WERI-Rb-1 (cell line): ENCODE results near the gene EFHC1.

ENCODE experiments used
- DNase-seq: peaks from one replicate; pipeline ENCODE4 v3.0.0-alpha.2; 2020
- H3K27ac ChIP-seq: fragments of 250-450 bp; sonication (Bioruptor Pico); 2 replicates; pipeline ENCODE4 v1.5.1; 2020; ENCODE audit warnings: mild to moderate bottlenecking, moderate library complexity
- H3K27me3 ChIP-seq: fragments of 250-450 bp; sonication (Bioruptor Pico); 2 replicates; pipeline ENCODE4 v1.5.1; 2021; ENCODE audit warnings: mild to moderate bottlenecking, low read depth, moderate library complexity; ENCODE audit not compliant: insufficient read depth, severe bottlenecking
- H3K36me3 ChIP-seq: fragments of 250-450 bp; sonication (Bioruptor Pico); 2 replicates; pipeline ENCODE4 v1.5.1; 2020; ENCODE audit warnings: mild to moderate bottlenecking, moderate library complexity
- H3K4me3 ChIP-seq: 2 replicates; pipeline ENCODE4 v1.5.1; 2011; ENCODE audit warnings: low read depth, mild to moderate bottlenecking, control low read depth, low read length
- H3K9me3 ChIP-seq: fragments of 250-450 bp; sonication (Bioruptor Pico); 2 replicates; pipeline ENCODE4 v1.5.1; 2021; ENCODE audit warnings: mild to moderate bottlenecking, moderate library complexity; ENCODE audit not compliant: severe bottlenecking
- CTCF ChIP-seq: IDR thresholded peaks from 2 replicates; pipeline ENCODE4 v1.5.1; 2011; ENCODE audit warnings: low read depth, mild to moderate bottlenecking, control low read depth, inconsistent platforms, low read length

Gene EFHC1

DNA sequence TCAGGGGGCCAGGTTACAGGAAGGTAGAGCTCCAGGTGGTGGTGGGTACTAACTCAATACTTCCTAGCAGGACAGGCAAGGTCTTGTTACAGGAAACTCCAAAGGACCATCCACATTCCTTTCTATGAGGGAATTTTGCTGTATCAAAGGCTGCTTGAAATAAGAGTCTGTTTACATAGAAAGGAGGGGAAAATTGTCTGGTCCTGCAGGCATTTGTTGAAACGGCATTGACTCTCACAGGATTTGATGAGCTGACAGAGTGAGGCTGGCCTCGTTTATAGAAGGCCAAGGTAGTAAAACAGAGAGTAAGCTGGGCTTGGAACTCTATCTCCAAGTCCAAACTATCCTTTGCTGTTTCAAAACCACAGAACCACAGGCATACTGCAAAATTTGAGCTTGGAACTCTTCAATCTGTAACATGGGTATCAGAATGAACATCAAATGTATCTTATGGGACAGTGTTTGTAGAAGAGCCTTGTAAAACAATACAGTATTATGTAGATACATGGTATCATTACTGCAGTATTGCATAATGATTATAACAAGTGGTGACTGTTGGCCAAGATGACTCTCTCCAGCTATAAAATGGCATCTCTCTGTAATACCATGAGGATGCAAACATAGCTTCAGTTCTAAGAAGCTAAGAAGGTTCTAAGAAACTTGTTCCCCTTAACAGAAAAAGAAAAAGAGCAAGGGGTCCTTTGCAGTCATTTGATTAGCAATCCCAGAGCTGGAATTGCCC, 95.2 kb downstream of the EFHC1 start:
- no peak for DNase-seq
- peaks cover 49% of the 10 kb centered on the region for H3K36me3 ChIP-seq
- TF ChIP-seq CTCF = no peak
- H3K27me3 ChIP-seq = no peaks in the 10 kb centered on the region
- no peaks in the 10 kb centered on the region for H3K9me3 ChIP-seq
- H3K27ac ChIP-seq = no peak overlapping the region
- no peak overlapping the region for H3K4me3 ChIP-seq

DNA sequence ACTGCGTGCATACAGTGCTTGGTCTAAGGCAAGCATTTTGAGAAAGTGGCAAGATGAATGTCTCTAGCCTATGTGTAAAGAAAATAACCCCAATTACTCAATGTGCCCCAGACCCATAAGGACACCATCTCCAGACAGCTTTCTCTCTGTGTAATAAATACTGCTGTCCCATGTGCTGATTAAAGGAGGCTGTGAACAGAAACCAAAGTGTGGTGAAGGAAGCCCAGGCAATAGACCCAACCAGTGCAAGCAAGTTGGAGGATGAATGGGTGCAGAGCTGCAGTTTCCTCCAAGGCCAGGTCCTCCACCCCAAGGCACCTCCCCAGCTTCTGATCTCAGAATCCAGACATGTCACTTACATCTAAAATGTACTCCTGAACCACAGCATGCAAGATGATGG, 96.1 kb downstream of the EFHC1 start:
- Histone ChIP-seq H3K27me3 (no peaks in the 10 kb centered on the region), H3K9me3 (no peaks in the 10 kb centered on the region), H3K27ac (no peak overlapping the region), H3K36me3 (peaks cover 41% of the 10 kb centered on the region), H3K4me3 (no peak overlapping the region)
- no peak for TF ChIP-seq CTCF
- DNase-seq = no peak

DNA sequence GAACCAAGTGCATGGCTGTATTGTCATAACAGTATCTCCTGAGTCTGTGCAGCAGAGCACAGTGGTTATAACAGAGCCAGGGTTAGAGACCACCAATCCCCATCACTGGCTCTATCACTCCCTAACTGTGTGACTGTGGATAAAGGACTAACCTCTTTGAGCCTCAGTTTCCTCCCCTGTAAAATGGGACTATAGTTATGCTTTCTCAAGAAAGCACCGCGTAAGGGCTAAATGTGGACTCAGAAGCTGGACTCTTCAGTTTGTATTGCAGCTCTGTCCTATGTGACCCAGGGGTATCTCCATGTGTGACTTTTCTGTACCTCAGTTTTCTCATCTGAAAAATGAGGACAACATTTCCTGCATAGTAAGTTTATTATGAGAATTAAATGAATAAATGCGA, 96.8 kb downstream of the EFHC1 start:
- TF ChIP-seq CTCF = no peak
- Histone ChIP-seq H3K27ac (no peak overlapping the region), H3K4me3 (no peak overlapping the region), H3K36me3 (peaks cover 37% of the 10 kb centered on the region), H3K9me3 (no peaks in the 10 kb centered on the region), H3K27me3 (no peaks in the 10 kb centered on the region)
- DNase-seq = no peak

DNA sequence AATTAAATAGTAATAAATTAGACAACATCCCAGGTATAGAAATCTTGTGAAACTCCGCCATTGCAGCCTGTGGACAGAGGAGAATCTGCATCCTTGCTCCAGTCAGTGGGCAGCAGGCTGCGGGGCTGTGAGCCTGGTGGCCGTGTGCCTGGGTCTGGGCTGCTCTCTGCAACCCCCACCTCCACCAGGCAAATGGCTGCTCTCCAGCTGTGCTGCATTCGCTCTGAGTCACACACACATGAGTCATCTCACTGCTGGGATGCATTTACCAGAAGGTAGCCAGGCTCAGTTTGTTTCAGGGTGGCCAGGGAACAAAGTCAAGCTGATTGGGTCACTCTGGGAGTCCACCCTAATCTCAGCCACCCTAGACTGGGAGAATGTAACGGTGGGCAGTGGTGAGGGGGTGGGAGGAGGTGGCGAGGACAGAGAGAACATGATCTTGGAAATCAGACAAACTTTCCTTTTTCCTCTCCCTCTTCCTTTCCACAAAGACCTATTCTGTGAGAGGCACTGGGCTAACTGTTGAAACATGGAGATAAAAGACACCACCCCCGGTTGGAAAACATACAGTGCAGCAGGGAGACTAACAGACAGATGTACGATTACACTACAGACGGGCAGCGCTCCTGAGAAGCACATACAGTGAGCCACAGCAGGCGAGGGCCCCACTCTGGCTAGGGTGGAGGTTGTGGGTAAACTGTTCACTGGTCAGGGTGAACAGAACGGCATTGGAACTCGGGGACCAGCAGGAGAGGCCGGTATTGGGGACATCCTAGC, 97.5 kb downstream of the EFHC1 start:
- H3K4me3 ChIP-seq = no peak overlapping the region
- no peak for TF ChIP-seq CTCF
- H3K27me3 ChIP-seq = no peaks in the 10 kb centered on the region
- no peaks in the 10 kb centered on the region for H3K9me3 ChIP-seq
- H3K27ac ChIP-seq = no peak overlapping the region
- DNase-seq = peak; percentile 28
- peaks cover 33% of the 10 kb centered on the region for H3K36me3 ChIP-seq

GRCh38 chr6:52518279-52518945, 98.3 kb downstream of the EFHC1 start:
- Histone ChIP-seq H3K36me3 (peaks cover 33% of the 10 kb centered on the region), H3K27ac (no peak overlapping the region), H3K27me3 (no peaks in the 10 kb centered on the region), H3K9me3 (no peaks in the 10 kb centered on the region), H3K4me3 (no peak overlapping the region)
- no peak for TF ChIP-seq CTCF
- no peak for DNase-seq
